SK-N-SH (cell line): ENCODE data around the gene CLPX. TPM values are rescaled to one million over a fixed set of nuclear protein-coding genes. Genes with fewer than 3 reads are reported as not detected.
A peak's percentile ranks its signal among the peaks of the same experiment; 100 is the strongest.

ENCODE experiments used
- CTCF ChIA-PET: fragments of 300-600, 350-600 bp; formaldehyde crosslinking; extraction: SDS; loops from one replicate; lab custom pipeline; 2021; lab: Yijun Ruan, JAX
- POLR2A ChIA-PET: fragments of 350-600 bp; sonication (Branson Sonifier 250); formaldehyde crosslinking; extraction: SDS; loops from one replicate; lab custom pipeline; 2020; ENCODE audit warnings: antibody characterized with exemption, inconsistent platforms; lab: Yijun Ruan, JAX
- DNase-seq: peaks from one replicate; pipeline ENCODE4 v3.0.0; 2012
- H2AFZ ChIP-seq: fragments of 200-600 bp; sonication (generic); 2 replicates; pipeline ENCODE4 v1.8.1; 2016; ENCODE audit warnings: antibody characterized with exemption, mild to moderate bottlenecking, low read depth
- H3F3A ChIP-seq: fragments of 200-600 bp; sonication (generic); replicated peaks from 2 replicates; pipeline ENCODE3; 2016; ENCODE audit warnings: antibody characterized with exemption, mild to moderate bottlenecking; ENCODE audit not compliant: insufficient read depth
- H3K27ac ChIP-seq, 2 experiments: fragments of 200-500 bp in 1 of 2; fragments of 200-600 bp in 1 of 2; sonication (Bioruptor generic) in 1 of 2; sonication (generic), shearing (Covaris generic) in 1 of 2; 2 replicates each; pipeline versions ENCODE4 v1.5.1 to v1.6.1; 2014 to 2016; ENCODE audit warnings: low read depth in 2 of 2, inconsistent platforms in 1 of 2, low read length in 1 of 2, mild to moderate bottlenecking in 1 of 2, mixed read lengths in 1 of 2
- H3K27me3 ChIP-seq: fragments of 200-600 bp; sonication (generic), shearing (Covaris generic); 2 replicates; pipeline ENCODE4 v1.6.1; 2016; ENCODE audit warnings: mixed run types; ENCODE audit not compliant: insufficient read depth
- H3K36me3 ChIP-seq, 2 experiments: fragments of 200-500 bp in 1 of 2; fragments of 200-600 bp in 1 of 2; sonication (Bioruptor generic) in 1 of 2; sonication (generic) in 1 of 2; replicated peaks in 1 of 2; 2 replicates each; pipeline versions ENCODE3 to v1.5.1; 2014 to 2016; ENCODE audit warnings: low read length in 1 of 2, mild to moderate bottlenecking in 1 of 2; ENCODE audit not compliant: insufficient read depth in 2 of 2, control insufficient read depth in 1 of 2
- H3K4me1 ChIP-seq, 2 experiments: fragments of 200-500 bp in 1 of 2; fragments of 200-600 bp in 1 of 2; sonication (Bioruptor generic) in 1 of 2; sonication (generic), shearing (Covaris generic) in 1 of 2; 2 replicates each; pipeline versions ENCODE4 v1.5.1 to v1.6.1; 2014 to 2016; ENCODE audit warnings: low read depth in 1 of 2, low read length in 1 of 2, mixed run types in 1 of 2; ENCODE audit not compliant: insufficient read depth in 2 of 2, control insufficient read depth in 1 of 2
- H3K4me2 ChIP-seq: fragments of 200-600 bp; sonication (generic), shearing (Covaris generic); 2 replicates; pipeline ENCODE4 v1.6.1; 2017; ENCODE audit warnings: mixed run types
- H3K4me3 ChIP-seq, 2 experiments: fragments of 200-500 bp in 1 of 2; fragments of 200-600 bp in 1 of 2; sonication (Bioruptor generic) in 1 of 2; sonication (generic), shearing (Covaris generic) in 1 of 2; 2 replicates each; pipeline versions ENCODE4 v1.5.1 to v1.8.1; 2014 to 2016; ENCODE audit warnings: low read depth in 2 of 2, inconsistent platforms in 1 of 2, low read length in 1 of 2, mild to moderate bottlenecking in 1 of 2, mixed read lengths in 1 of 2, moderate library complexity in 1 of 2
- H3K79me2 ChIP-seq: fragments of 200-600 bp; sonication (generic); 2 replicates; pipeline ENCODE4 v1.8.1; 2017; ENCODE audit warnings: mild to moderate bottlenecking; ENCODE audit not compliant: insufficient read depth
- H3K9ac ChIP-seq: fragments of 200-600 bp; sonication (generic); 2 replicates; pipeline ENCODE4 v1.6.1; 2017; ENCODE audit warnings: mixed run types
- H3K9me2 ChIP-seq: fragments of 200-600 bp; sonication (generic); 2 replicates; pipeline ENCODE4 v1.6.1; 2017; ENCODE audit warnings: mixed run types
- H3K9me3 ChIP-seq: fragments of 200-600 bp; sonication (generic); 2 replicates; pipeline ENCODE4 v1.6.1; 2017; ENCODE audit warnings: mixed run types, mild to moderate bottlenecking, moderate library complexity
- H4K20me1 ChIP-seq: fragments of 200-600 bp; sonication (generic); 2 replicates; pipeline ENCODE4 v1.6.1; 2017; ENCODE audit warnings: mild to moderate bottlenecking, mixed run types; ENCODE audit not compliant: insufficient read depth
- CHD2 ChIP-seq: fragments of 150-350 bp; IDR thresholded peaks from 2 replicates; pipeline ENCODE4 v1.6.1; 2018; ENCODE audit warnings: low read length; ENCODE audit not compliant: partially characterized antibody
- CTCF ChIP-seq: fragments of 200-600 bp; sonication (generic); IDR thresholded peaks from 2 replicates; pipeline ENCODE4 v1.6.1; 2017; ENCODE audit warnings: antibody characterized with exemption, mild to moderate bottlenecking, moderate library complexity
- ELF1 ChIP-seq: IDR thresholded peaks from 2 replicates; pipeline ENCODE4 v1.4.0; 2012
- EP300 ChIP-seq, 2 experiments: IDR thresholded peaks; 2 replicates each; pipeline versions ENCODE4 v1.4.0 to v1.6.1; 2012; ENCODE audit warnings: borderline replicate concordance in 1 of 2, low read depth in 1 of 2, low read length in 1 of 2
- FOSL2 ChIP-seq: IDR thresholded peaks from 2 replicates; pipeline ENCODE4 v1.4.0; 2012; ENCODE audit warnings: low read depth, mild to moderate bottlenecking, moderate library complexity, borderline replicate concordance
- GABPA ChIP-seq: IDR thresholded peaks from 2 replicates; pipeline ENCODE4 v1.4.0; 2012; ENCODE audit warnings: low read depth, mild to moderate bottlenecking
- GATA2 ChIP-seq: sonication (generic); formaldehyde crosslinking; IDR thresholded peaks from 2 replicates; pipeline ENCODE4 v1.5.0; 2020; ENCODE audit warnings: mild to moderate bottlenecking, missing genetic modification reagents
- IRF3 ChIP-seq: fragments of 150-350 bp; IDR thresholded peaks from 2 replicates; pipeline ENCODE4 v1.6.1; 2016; ENCODE audit warnings: mild to moderate bottlenecking, low read depth, low read length
- JUND ChIP-seq: IDR thresholded peaks from 2 replicates; pipeline ENCODE4 v1.4.0; 2012
- MAX ChIP-seq: IDR thresholded peaks from 2 replicates; pipeline ENCODE4 v1.4.0; 2012; ENCODE audit warnings: low read depth
- MEF2A ChIP-seq: IDR thresholded peaks from 2 replicates; pipeline ENCODE4 v1.4.0; 2012; ENCODE audit warnings: low read depth, borderline replicate concordance
- MXI1 ChIP-seq: IDR thresholded peaks from 2 replicates; pipeline ENCODE4 v1.6.1; 2012; ENCODE audit warnings: mild to moderate bottlenecking, low read depth, low read length, improper control_type of control experiment
- NRF1 ChIP-seq: IDR thresholded peaks from 2 replicates; pipeline ENCODE4 v1.6.1; 2012; ENCODE audit warnings: low read depth, mild to moderate bottlenecking, low read length
- PBX3 ChIP-seq: IDR thresholded peaks from 2 replicates; pipeline ENCODE4; 2012
- POLR2AphosphoS5 ChIP-seq: IDR thresholded peaks from 2 replicates; pipeline ENCODE4 v1.6.1; 2012; ENCODE audit warnings: low read depth, low read length
- RAD21 ChIP-seq: IDR thresholded peaks from 2 replicates; pipeline ENCODE4 v1.6.1; 2012; ENCODE audit warnings: mild to moderate bottlenecking, low read length
- RCOR1 ChIP-seq: fragments of 150-350 bp; IDR thresholded peaks from 2 replicates; pipeline ENCODE4 v1.6.1; 2017; ENCODE audit warnings: antibody characterized with exemption, low read length
- RFX5 ChIP-seq: IDR thresholded peaks from 2 replicates; pipeline ENCODE4 v1.6.1; 2012; ENCODE audit warnings: mild to moderate bottlenecking, improper control_type of control experiment, low read length
- RXRA ChIP-seq: IDR thresholded peaks from 2 replicates; pipeline ENCODE4 v1.4.0; 2012; ENCODE audit warnings: low read depth, mild to moderate bottlenecking, borderline replicate concordance
- TCF12 ChIP-seq: IDR thresholded peaks from 2 replicates; pipeline ENCODE4 v1.4.0; 2012
- TEAD4 ChIP-seq: IDR thresholded peaks from 2 replicates; pipeline ENCODE4 v1.4.0; 2012; ENCODE audit warnings: mild to moderate bottlenecking, borderline replicate concordance; ENCODE audit not compliant: insufficient read depth
- USF1 ChIP-seq: IDR thresholded peaks from 2 replicates; pipeline ENCODE4 v1.4.0; 2012; ENCODE audit warnings: low read depth, borderline replicate concordance
- USF2 ChIP-seq: fragments of 150-350 bp; IDR thresholded peaks from 2 replicates; pipeline ENCODE4 v1.6.1; 2017; ENCODE audit warnings: antibody characterized with exemption, low read length, low read depth, borderline replicate concordance
- YY1 ChIP-seq: IDR thresholded peaks from 2 replicates; pipeline ENCODE4 v1.4.0; 2012; ENCODE audit warnings: low read depth, mild to moderate bottlenecking
- WGBS: methylation state at CpG from one replicate; pipeline ENCODE4 v1.1.6; 2017; ENCODE audit warnings: low lambda C conversion rate; 5-methylcytosine and 5-hydroxymethylcytosine counted together
- polyA plus RNA-seq, 3 experiments: library from polyadenylated mRNA; depleted of rRNA; stranded (reverse); fragments of >200 nt; gene quantifications; 2 replicates each; pipeline ENCODE4 v1.2.3, GENCODE V29; 2012

The CLPX gene
- polyA plus RNA-seq, 1 of the 3 experiments (the other 2 are of a cell fraction) = 12.9 TPM

GRCh38 chr15:65184868-65185717 lies at the start of gene CLPX (continued):
- TF ChIP-seq CTCF (no peak), MAX (0 out of 2 replicates have a peak, but pooled peaks have one; percentile 24), PBX3 (0 out of 2 replicates have a peak, but pooled peaks have one; percentile 11), TCF12 (no peak), CHD2 (peak; percentile 52), USF2 (no peak), MEF2A (no peak), RXRA (no peak), RFX5 (no peak)

- 83% methylated on average over 5 of the region's 5 CpGs for WGBS
- Histone ChIP-seq H3K4me1 (no peaks in the 10 kb centered on the region), H3K36me3 (no peaks in the 10 kb centered on the region), H3K27ac (no peak overlapping the region), H3F3A (no peaks in the 10 kb centered on the region), H3K9ac (no peak overlapping the region), H3K4me2 (no peak overlapping the region), H3K9me3 (no peaks in the 10 kb centered on the region), H3K27me3 (no peaks in the 10 kb centered on the region), H3K9me2 (no peaks in the 10 kb centered on the region), H3K79me2 (no peaks in the 10 kb centered on the region), H2AFZ (no peak overlapping the region), H4K20me1 (no peaks in the 10 kb centered on the region), H3K4me3 (no peak overlapping the region)
- CTCF ChIA-PET = interaction anchor here (1.1 to 1.5 kb wide), 2 partner anchors 12 to 36 kb away, joined by 3 read pairs; no protein-coding TSS in a partner anchor
- TF ChIP-seq IRF3 (no peak), PBX3 (no peak), EP300 (IDR thresholded peaks at IDR 0.05; ENCODE audit: borderline replicate concordance in 1 of 2, low read depth in 1 of 2, low read length in 1 of 2) (no peak), ELF1 (no peak), MEF2A (no peak), RCOR1 (no peak), POLR2AphosphoS5 (no peak), NRF1 (no peak), GATA2 (no peak), RFX5 (no peak), USF1 (no peak), FOSL2 (no peak), RAD21 (no peak), MXI1 (no peak), GABPA (no peak), TEAD4 (no peak), YY1 (no peak), JUND (no peak)
- no peak for DNase-seq
- POLR2A ChIA-PET = no interaction called here
Observed at GRCh38 chr15:65233696-65234095, 48.6 kb upstream of the CLPX start.
